Stimulated activated CD8-positive, alpha-beta memory T cell treated with anti-CD3 and anti-CD28 coated beads, Interleukin-12 subunit alpha, Interleukin-12 subunit beta, amount 100 ng/mL, for 1 hour (primary cell): ENCODE data around the gene RIPPLY3.
"Not testable (repeated sequence)": the region's sequence is repeated elsewhere in the genome, so short reads cannot be mapped to it uniquely, and the experiment has no call there.

Source experiments
- DNase-seq: peaks from one replicate; pipeline ENCODE4 v3.0.0-alpha.2; 2020; ENCODE audit warnings: low read depth

Gene RIPPLY3

GRCh38 chr21:36981049-36981391, 25.5 kb upstream of the RIPPLY3 start:
- no peak for DNase-seq

GRCh38 chr21:36981977-36982700, 24.4 kb upstream of the RIPPLY3 start:
- no peak for DNase-seq

- DNase-seq: no peak
These were observed 20.5 kb upstream of the RIPPLY3 start for GRCh38 chr21:36985751-36986594.

- no peak for DNase-seq
These were observed 18.7 kb upstream of the RIPPLY3 start for GRCh38 chr21:36987845-36988244.

- DNase-seq: no peak
These were observed 18.0 kb upstream of the RIPPLY3 start for GRCh38 chr21:36988536-36988935.

GRCh38 chr21:36989199-36989698, 17.3 kb upstream of the RIPPLY3 start:
- DNase-seq: not testable (repeated sequence)

- DNase-seq: peak; percentile 73
These were observed 16.6 kb upstream of the RIPPLY3 start for GRCh38 chr21:36989699-36990507.

GRCh38 chr21:36990508-36991205, 15.8 kb upstream of the RIPPLY3 start:
- no peak for DNase-seq

- no peak for DNase-seq
These were observed 13.8 kb upstream of the RIPPLY3 start for GRCh38 chr21:36992671-36993070.

- no peak for DNase-seq
These were observed 11.9 kb upstream of the RIPPLY3 start for GRCh38 chr21:36994501-36995158.

GRCh38 chr21:36995285-36995684, 11.2 kb upstream of the RIPPLY3 start:
- not testable (repeated sequence) for DNase-seq

GRCh38 chr21:36999131-36999898, 7.2 kb upstream of the RIPPLY3 start:
- no peak for DNase-seq

GRCh38 chr21:37000381-37000780, 6.1 kb upstream of the RIPPLY3 start:
- no peak for DNase-seq

- no peak for DNase-seq
These were observed 5.1 kb upstream of the RIPPLY3 start for GRCh38 chr21:37001441-37001840.

GRCh38 chr21:37002851-37003250, 3.7 kb upstream of the RIPPLY3 start:
- DNase-seq: not testable (repeated sequence)

- not testable (repeated sequence) for DNase-seq
These were observed 2.6 kb upstream of the RIPPLY3 start for GRCh38 chr21:37003917-37004316.

- no peak for DNase-seq
These were observed 685 bp upstream of the RIPPLY3 start for GRCh38 chr21:37005548-37006485.

GRCh38 chr21:37008724-37009123, 2.2 kb downstream of the RIPPLY3 start:
- DNase-seq: no peak

- peak; percentile 72 for DNase-seq
These were observed 3.3 kb downstream of the RIPPLY3 start for GRCh38 chr21:37009740-37010341.
